IMR-90 (cell line): ENCODE results near the gene IFNLR1. TPM values are rescaled to one million over a fixed set of nuclear protein-coding genes. Genes with fewer than 3 reads are reported as not detected.

Experiments
- ATAC-seq: fragments of 200-7000 bp; cut with Tn5 transposase; 2 replicates; pipeline ENCODE4 v1.9.1; 2020; ENCODE audit warnings: low read depth, mild to moderate bottlenecking, moderate library complexity
- BruUV-seq: library from RNA; stranded (reverse); fragments of 400-500 nt; replicated peaks from 2 replicates; lab custom pipeline; 2021; lab: Mats Ljungman, UMichigan
- CTCF ChIA-PET: fragments of 300-600 bp; formaldehyde crosslinking; extraction: SDS; loops from one replicate; lab custom pipeline; 2021; ENCODE audit warnings: antibody characterized with exemption; lab: Yijun Ruan, JAX
- POLR2A ChIA-PET: fragments of 300-600 bp; sonication (Branson Sonifier 250); formaldehyde crosslinking; loops from one replicate; lab custom pipeline; 2022; ENCODE audit warnings: antibody characterized with exemption; ENCODE audit not compliant: unreplicated experiment; lab: Charles Lee
- DNase-seq: peaks from one replicate; pipeline ENCODE4 v3.0.0; 2013
- H2AFZ ChIP-seq: replicated peaks from 2 replicates; pipeline ENCODE3; 2013; ENCODE audit warnings: low read length, mild to moderate bottlenecking; ENCODE audit not compliant: poor library complexity
- H2AK5ac ChIP-seq: 2 replicates; pipeline ENCODE4 v1.6.1; 2013; ENCODE audit warnings: low read depth, low read length, inconsistent platforms
- H2AK9ac ChIP-seq: replicated peaks from 2 replicates; pipeline ENCODE3; 2013; ENCODE audit warnings: mild to moderate bottlenecking, low read depth, low read length, moderate library complexity; ENCODE audit not compliant: poor library complexity
- H2BK120ac ChIP-seq: 2 replicates; pipeline ENCODE4 v1.6.1; 2013; ENCODE audit warnings: low read depth, low read length, inconsistent platforms
- H2BK15ac ChIP-seq: 3 replicates; pipeline ENCODE4 v1.6.1; 2013; ENCODE audit warnings: low read depth, low read length, inconsistent platforms
- H2BK20ac ChIP-seq: 2 replicates; pipeline ENCODE4 v1.6.1; 2013; ENCODE audit warnings: low read depth, mild to moderate bottlenecking, inconsistent platforms, low read length, moderate library complexity
- H2BK5ac ChIP-seq: 2 replicates; pipeline ENCODE4 v1.6.1; 2013; ENCODE audit warnings: mild to moderate bottlenecking, low read depth, low read length, inconsistent platforms; ENCODE audit not compliant: poor library complexity, severe bottlenecking
- H3K14ac ChIP-seq: replicated peaks from 2 replicates; pipeline ENCODE4 v1.6.1; 2013; ENCODE audit warnings: low read depth, low read length, inconsistent platforms
- H3K18ac ChIP-seq: 2 replicates; pipeline ENCODE4 v1.6.1; 2013; ENCODE audit warnings: low read depth, low read length, control low read depth
- H3K23ac ChIP-seq: 2 replicates; pipeline ENCODE4 v1.6.1; 2013; ENCODE audit warnings: low read depth, low read length, inconsistent platforms
- H3K27ac ChIP-seq: 2 replicates; pipeline ENCODE4 v1.5.1; 2013; ENCODE audit warnings: mild to moderate bottlenecking, control low read depth, low read length; ENCODE audit not compliant: insufficient read depth
- H3K27me3 ChIP-seq: 2 replicates; pipeline ENCODE4 v1.6.1; 2013; ENCODE audit warnings: low read length; ENCODE audit not compliant: control insufficient read depth, insufficient read depth
- H3K36me3 ChIP-seq: 2 replicates; pipeline ENCODE4 v1.6.1; 2013; ENCODE audit warnings: low read length, mixed read lengths; ENCODE audit not compliant: control insufficient read depth, insufficient read depth
- H3K4ac ChIP-seq: 2 replicates; pipeline ENCODE4 v1.6.1; 2013; ENCODE audit warnings: low read depth, low read length, inconsistent platforms
- H3K4me1 ChIP-seq: 2 replicates; pipeline ENCODE4 v1.6.1; 2013; ENCODE audit warnings: low read length, mixed read lengths; ENCODE audit not compliant: control insufficient read depth, insufficient read depth
- H3K4me2 ChIP-seq: 2 replicates; pipeline ENCODE4 v1.6.1; 2013; ENCODE audit warnings: low read depth, mild to moderate bottlenecking, control low read depth, low read length, moderate library complexity
- H3K4me3 ChIP-seq: 2 replicates; pipeline ENCODE4 v1.5.1; 2013; ENCODE audit warnings: low read depth, mild to moderate bottlenecking, control low read depth, low read length, moderate library complexity; ENCODE audit not compliant: insufficient read depth
- H3K56ac ChIP-seq: 2 replicates; pipeline ENCODE4 v1.6.1; 2013; ENCODE audit warnings: low read length, inconsistent platforms; ENCODE audit not compliant: insufficient read depth; ENCODE audit errors: extremely low read depth
- H3K79me1 ChIP-seq, 2 experiments: 2 replicates each; pipeline ENCODE4 v1.6.1; 2013; ENCODE audit warnings: low read length in 2 of 2, inconsistent platforms in 1 of 2, low read depth in 1 of 2
- H3K9ac ChIP-seq: 2 replicates; pipeline ENCODE4 v1.6.1; 2013; ENCODE audit warnings: low read depth, low read length, control low read depth
- H3K9me1 ChIP-seq: 2 replicates; pipeline ENCODE4 v1.6.1; 2013; ENCODE audit warnings: low read length, inconsistent platforms; ENCODE audit not compliant: insufficient read depth
- H3K9me3 ChIP-seq: 2 replicates; pipeline ENCODE4 v1.6.1; 2013; ENCODE audit warnings: low read length; ENCODE audit not compliant: control insufficient read depth, insufficient read depth
- H4K20me1 ChIP-seq: 2 replicates; pipeline ENCODE4 v1.6.1; 2013; ENCODE audit warnings: low read length, inconsistent platforms; ENCODE audit not compliant: insufficient read depth
- H4K5ac ChIP-seq: 2 replicates; pipeline ENCODE4 v1.6.1; 2013; ENCODE audit warnings: mild to moderate bottlenecking, low read depth, low read length, control low read depth
- H4K8ac ChIP-seq, 2 experiments: 2 replicates each; pipeline ENCODE4 v1.6.1; 2013; ENCODE audit warnings: low read depth in 2 of 2, low read length in 2 of 2, control low read depth in 1 of 2, inconsistent platforms in 1 of 2
- H4K91ac ChIP-seq: 2 replicates; pipeline ENCODE4 v1.6.1; 2013; ENCODE audit warnings: low read depth, low read length, inconsistent platforms; ENCODE audit not compliant: insufficient read depth
- BHLHE40 ChIP-seq: fragments of 150-350 bp; IDR thresholded peaks from 2 replicates; pipeline ENCODE4 v1.6.1; 2016; ENCODE audit warnings: mild to moderate bottlenecking, low read depth, low read length
- CEBPB ChIP-seq: IDR thresholded peaks from 2 replicates; pipeline ENCODE4 v1.6.1; 2012; ENCODE audit warnings: low read depth, low read length, improper control_type of control experiment
- CHD1 ChIP-seq: IDR thresholded peaks from 2 replicates; pipeline ENCODE4 v1.6.1; 2012; ENCODE audit warnings: low read depth, low read length, improper control_type of control experiment
- FOS ChIP-seq: fragments of 150-350 bp; IDR thresholded peaks from 2 replicates; pipeline ENCODE4 v1.6.1; 2016; ENCODE audit warnings: low read depth, low read length
- MAFK ChIP-seq: IDR thresholded peaks from 2 replicates; pipeline ENCODE4 v1.6.1; 2012; ENCODE audit warnings: low read depth, low read length, improper control_type of control experiment
- MAZ ChIP-seq: IDR thresholded peaks from 2 replicates; pipeline ENCODE4 v1.6.1; 2012; ENCODE audit warnings: low read depth, mild to moderate bottlenecking, low read length, improper control_type of control experiment, moderate library complexity, borderline replicate concordance
- MXI1 ChIP-seq: IDR thresholded peaks from 2 replicates; pipeline ENCODE4 v1.6.1; 2012; ENCODE audit warnings: low read depth, mild to moderate bottlenecking, low read length, moderate library complexity, borderline replicate concordance
- NFE2L2 ChIP-seq: fragments of 150-350 bp; IDR thresholded peaks from 2 replicates; pipeline ENCODE4 v1.6.1; 2016; ENCODE audit warnings: low read depth, mild to moderate bottlenecking, low read length
- POLR2A ChIP-seq: IDR thresholded peaks from 2 replicates; pipeline ENCODE4 v1.6.1; 2012; ENCODE audit warnings: mild to moderate bottlenecking, low read depth, low read length
- RAD21 ChIP-seq: IDR thresholded peaks from 2 replicates; pipeline ENCODE4 v1.6.1; 2012; ENCODE audit warnings: low read length, improper control_type of control experiment
- RCOR1 ChIP-seq: IDR thresholded peaks from 2 replicates; pipeline ENCODE4 v1.6.1; 2012; ENCODE audit warnings: mild to moderate bottlenecking, low read length, improper control_type of control experiment; ENCODE audit not compliant: insufficient replicate concordance
- RFX5 ChIP-seq: IDR thresholded peaks from 2 replicates; pipeline ENCODE4 v1.8.0; 2012; ENCODE audit warnings: low read depth, mild to moderate bottlenecking, low read length, moderate library complexity
- SMC3 ChIP-seq: fragments of 150-350 bp; IDR thresholded peaks from 2 replicates; pipeline ENCODE4 v1.6.1; 2016; ENCODE audit warnings: low read depth, mild to moderate bottlenecking, antibody characterized with exemption, low read length, moderate library complexity
- WGBS, 2 experiments: methylation state at CpG; one replicate each; pipeline versions ENCODE4 v1.1.5 to v1.1.7; 2013; ENCODE audit warnings: missing lambda C conversion rate in 2 of 2; ENCODE audit not compliant: insufficient read length in 1 of 2; ENCODE audit errors: extremely low coverage in 2 of 2; 5-methylcytosine and 5-hydroxymethylcytosine counted together
- dilution Hi-C: fragments of 300-500 bp; cut with HindIII; formaldehyde crosslinking; loops from one replicate; pipeline ENCODE4 v1.14.3; 2018; ENCODE audit warnings: low sequenced_read_pairs; ENCODE audit not compliant: unreplicated experiment
- in situ Hi-C: fragments of 300-500 bp; cut with MboI; formaldehyde crosslinking; loops from 3 replicates; pipeline ENCODE4 v1.14.3; 2019; ENCODE audit warnings: low sequenced_read_pairs, inconsistent platforms, mixed read lengths
- intact Hi-C: fragments of 100-400 bp; cut with micrococcal nuclease; formaldehyde crosslinking; loops from 2 replicates; pipeline ENCODE4 v1.10.0; 2022
- polyA plus RNA-seq, 3 experiments: library from polyadenylated mRNA; depleted of rRNA; stranded (reverse); fragments of >200 nt; gene quantifications; 2 replicates each; pipeline ENCODE4 v1.2.3, GENCODE V29; 2012; ENCODE audit warnings: low replicate concordance in 1 of 3
- total RNA-seq: library from RNA; depleted of rRNA; stranded (reverse); fragments of >200 nt; gene quantifications from 2 replicates; pipeline ENCODE4 v1.2.3, GENCODE V29; 2012
- TF ChIP-seq, protein P1 (sequence below): fragments of 150-350 bp; IDR thresholded peaks from 2 replicates; pipeline ENCODE4 v1.6.1; 2017; ENCODE audit warnings: mild to moderate bottlenecking, antibody characterized with exemption, low read length, low read depth
- TF ChIP-seq, protein P2 (sequence below): fragments of 150-350 bp; IDR thresholded peaks from 2 replicates; pipeline ENCODE4 v1.6.1; 2016; ENCODE audit warnings: low read depth, mild to moderate bottlenecking, low read length, moderate library complexity, borderline replicate concordance
- TF ChIP-seq, protein P3 (sequence below): conservative IDR thresholded peaks from 2 replicates; pipeline ENCODE4 v1.5.1; 2012; ENCODE audit warnings: mild to moderate bottlenecking, low read depth, low read length, improper control_type of control experiment

IFNLR1 gene
- total and polyA plus RNA-seq, 2 of the 4 experiments (the other 2 are of a cell fraction), result not detected

DNA sequence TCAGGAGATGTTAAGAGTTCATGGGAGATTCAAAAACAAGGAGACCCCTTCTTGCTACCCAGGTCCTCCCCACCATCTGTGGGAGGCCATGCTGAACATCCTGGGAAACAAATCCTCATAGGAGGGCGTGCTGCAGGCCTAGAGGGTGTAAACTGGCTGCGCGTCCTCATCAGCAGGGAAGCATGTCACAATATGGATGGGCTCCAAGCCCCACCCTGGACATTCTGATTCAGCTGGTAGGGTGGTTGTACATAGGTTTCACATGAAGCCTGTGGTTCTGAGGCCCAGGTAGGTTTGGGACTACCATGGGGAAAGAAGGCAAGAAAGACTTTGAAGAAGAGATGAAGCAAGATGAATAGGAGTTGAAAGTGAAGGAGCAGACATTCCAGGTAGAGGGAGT, 44.6 kb upstream of the IFNLR1 start:
- no peaks in the 10 kb centered on the region; the same call in 1 of the 2 replicates for H3K9me3 ChIP-seq
- dilution Hi-C loops (no loop called here), intact Hi-C loops (no loop called here), in situ Hi-C loops (no loop called here)
- H4K20me1 ChIP-seq, result no peaks in the 10 kb centered on the region
- no peak overlapping the region for H3K23ac ChIP-seq
- H3K4ac ChIP-seq, result no peak overlapping the region
- H4K8ac ChIP-seq, result no peak overlapping the region
- H3K4me3 ChIP-seq, result no peak overlapping the region
- CTCF ChIA-PET, result no interaction called here
- H4K5ac ChIP-seq, result no peak overlapping the region
- no peak overlapping the region for H2BK120ac ChIP-seq
- H3K27me3 ChIP-seq, result peaks cover 19% of the 10 kb centered on the region
- no CpG with 5 or more reads among the region's 3 CpGs for WGBS, 2 experiments
- H2AK9ac ChIP-seq, result no peak overlapping the region
- no peaks in the 10 kb centered on the region for H3K4me1 ChIP-seq
- no peak overlapping the region for H4K91ac ChIP-seq
- POLR2A ChIA-PET, result no interaction called here
- H3K79me1 ChIP-seq, result no peaks in the 10 kb centered on the region
- H3K36me3 ChIP-seq, result no peaks in the 10 kb centered on the region
- no TSS peak for BruUV-seq
- no peak overlapping the region for H2BK20ac ChIP-seq
- H2BK15ac ChIP-seq, result no peak overlapping the region
- no peak overlapping the region for H3K27ac ChIP-seq
- DNase-seq (no peak), ATAC-seq (no peak)
- no peak overlapping the region for H3K4me2 ChIP-seq
- no peak for TF ChIP-seq MAFK
- TF ChIP-seq, protein P1, sequence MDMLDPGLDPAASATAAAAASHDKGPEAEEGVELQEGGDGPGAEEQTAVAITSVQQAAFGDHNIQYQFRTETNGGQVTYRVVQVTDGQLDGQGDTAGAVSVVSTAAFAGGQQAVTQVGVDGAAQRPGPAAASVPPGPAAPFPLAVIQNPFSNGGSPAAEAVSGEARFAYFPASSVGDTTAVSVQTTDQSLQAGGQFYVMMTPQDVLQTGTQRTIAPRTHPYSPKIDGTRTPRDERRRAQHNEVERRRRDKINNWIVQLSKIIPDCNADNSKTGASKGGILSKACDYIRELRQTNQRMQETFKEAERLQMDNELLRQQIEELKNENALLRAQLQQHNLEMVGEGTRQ, result no peak
- no peak for TF ChIP-seq SMC3
- no peak for TF ChIP-seq CEBPB
- TF ChIP-seq BHLHE40, result no peak
- no peak for TF ChIP-seq CHD1
- TF ChIP-seq RCOR1, result no peak
- TF ChIP-seq MAZ, result no peak
- no peak for TF ChIP-seq MXI1
- TF ChIP-seq NFE2L2, result no peak
- no peak for TF ChIP-seq FOS
- TF ChIP-seq POLR2A, result no peak
- TF ChIP-seq, protein P2, sequence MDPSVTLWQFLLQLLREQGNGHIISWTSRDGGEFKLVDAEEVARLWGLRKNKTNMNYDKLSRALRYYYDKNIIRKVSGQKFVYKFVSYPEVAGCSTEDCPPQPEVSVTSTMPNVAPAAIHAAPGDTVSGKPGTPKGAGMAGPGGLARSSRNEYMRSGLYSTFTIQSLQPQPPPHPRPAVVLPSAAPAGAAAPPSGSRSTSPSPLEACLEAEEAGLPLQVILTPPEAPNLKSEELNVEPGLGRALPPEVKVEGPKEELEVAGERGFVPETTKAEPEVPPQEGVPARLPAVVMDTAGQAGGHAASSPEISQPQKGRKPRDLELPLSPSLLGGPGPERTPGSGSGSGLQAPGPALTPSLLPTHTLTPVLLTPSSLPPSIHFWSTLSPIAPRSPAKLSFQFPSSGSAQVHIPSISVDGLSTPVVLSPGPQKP, result no peak
- TF ChIP-seq, protein P3, sequence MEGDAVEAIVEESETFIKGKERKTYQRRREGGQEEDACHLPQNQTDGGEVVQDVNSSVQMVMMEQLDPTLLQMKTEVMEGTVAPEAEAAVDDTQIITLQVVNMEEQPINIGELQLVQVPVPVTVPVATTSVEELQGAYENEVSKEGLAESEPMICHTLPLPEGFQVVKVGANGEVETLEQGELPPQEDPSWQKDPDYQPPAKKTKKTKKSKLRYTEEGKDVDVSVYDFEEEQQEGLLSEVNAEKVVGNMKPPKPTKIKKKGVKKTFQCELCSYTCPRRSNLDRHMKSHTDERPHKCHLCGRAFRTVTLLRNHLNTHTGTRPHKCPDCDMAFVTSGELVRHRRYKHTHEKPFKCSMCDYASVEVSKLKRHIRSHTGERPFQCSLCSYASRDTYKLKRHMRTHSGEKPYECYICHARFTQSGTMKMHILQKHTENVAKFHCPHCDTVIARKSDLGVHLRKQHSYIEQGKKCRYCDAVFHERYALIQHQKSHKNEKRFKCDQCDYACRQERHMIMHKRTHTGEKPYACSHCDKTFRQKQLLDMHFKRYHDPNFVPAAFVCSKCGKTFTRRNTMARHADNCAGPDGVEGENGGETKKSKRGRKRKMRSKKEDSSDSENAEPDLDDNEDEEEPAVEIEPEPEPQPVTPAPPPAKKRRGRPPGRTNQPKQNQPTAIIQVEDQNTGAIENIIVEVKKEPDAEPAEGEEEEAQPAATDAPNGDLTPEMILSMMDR, result no peak
- TF ChIP-seq RAD21, result no peak
- no peak for TF ChIP-seq RFX5
- H3K18ac ChIP-seq, result no peak overlapping the region
- peaks cover 2% of the 10 kb centered on the region; the same call in 1 of the 2 replicates for H3K9me1 ChIP-seq
- no peak overlapping the region for H3K56ac ChIP-seq
- no peak overlapping the region for H2AK5ac ChIP-seq
- no peak overlapping the region for H3K14ac ChIP-seq
- H3K9ac ChIP-seq, result no peak overlapping the region
- no peak overlapping the region for H2BK5ac ChIP-seq
- H2AFZ ChIP-seq, result peak overlapping the region; percentile 56
